Gastrocnemius medialis (tissue), 4 donors: ENCODE measurements around the gene SULT2B1.

Experiments
- POLR2A ChIP-seq, 2 donors: fragments of 450-650 bp; IDR thresholded peaks; one replicate each; pipeline ENCODE4 v1.6.1; 2017; ENCODE audit warnings: antibody characterized with exemption in 2 of 2, mild to moderate bottlenecking in 2 of 2, moderate library complexity in 2 of 2
- TF ChIP-seq, protein P1 (sequence below), 5 experiments: fragments of 450-650 bp in 3 of 5; fragments of 200-600 bp in 2 of 5; sonication (generic) in 2 of 5; IDR thresholded peaks in 4 of 5; conservative IDR thresholded peaks in 1 of 5; 1 replicate in 4 of 5; 2 replicates in 1 of 5; pipeline ENCODE4 v1.5.1; 2016 to 2019; ENCODE audit warnings: antibody characterized with exemption in 5 of 5, mild to moderate bottlenecking in 3 of 5, moderate library complexity in 3 of 5

DNA sequence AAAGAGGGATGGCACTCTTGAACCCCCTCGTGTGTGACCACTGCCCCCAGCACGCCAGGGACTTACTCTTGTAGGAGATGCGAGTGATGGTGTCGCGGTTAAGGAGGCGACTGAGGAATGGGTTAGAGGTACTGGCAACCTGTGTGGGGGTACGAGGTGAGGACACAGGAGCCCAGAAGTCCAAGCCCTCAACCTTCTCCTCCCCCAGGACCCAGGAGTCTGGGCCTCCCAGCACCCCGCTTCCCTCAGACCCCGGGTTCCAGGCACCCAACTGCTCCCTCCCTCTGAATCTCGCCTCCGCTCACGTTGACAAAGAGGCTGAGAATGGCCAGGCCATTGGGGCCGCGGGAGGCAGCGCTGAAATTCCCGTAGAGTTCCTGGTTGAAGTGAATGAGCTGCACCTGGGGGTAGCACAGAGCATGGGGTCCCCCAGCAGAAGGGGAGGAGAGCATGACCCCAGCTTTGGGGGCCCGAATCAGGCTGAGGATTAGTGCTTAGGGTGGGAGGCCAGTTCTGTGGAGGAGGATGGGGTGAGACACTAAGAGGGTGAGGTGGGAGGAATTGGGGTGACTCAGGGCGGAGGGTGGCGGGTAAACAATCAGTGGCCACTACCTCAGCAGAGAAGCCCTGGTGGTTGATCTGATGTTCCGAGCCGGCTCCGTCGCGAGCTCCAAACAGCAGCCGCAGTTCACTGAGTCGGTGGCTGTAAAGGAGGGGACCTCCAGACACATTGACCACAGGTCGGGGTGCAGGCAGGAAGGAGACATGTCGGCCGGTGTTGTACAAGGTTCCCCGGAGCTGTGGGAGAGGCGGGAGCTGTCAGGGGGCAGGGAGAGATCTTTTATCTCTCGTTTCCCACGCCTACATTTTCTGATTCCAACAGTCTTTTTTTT, 87.8 kb downstream of the SULT2B1 start:
- TF ChIP-seq, protein P1, sequence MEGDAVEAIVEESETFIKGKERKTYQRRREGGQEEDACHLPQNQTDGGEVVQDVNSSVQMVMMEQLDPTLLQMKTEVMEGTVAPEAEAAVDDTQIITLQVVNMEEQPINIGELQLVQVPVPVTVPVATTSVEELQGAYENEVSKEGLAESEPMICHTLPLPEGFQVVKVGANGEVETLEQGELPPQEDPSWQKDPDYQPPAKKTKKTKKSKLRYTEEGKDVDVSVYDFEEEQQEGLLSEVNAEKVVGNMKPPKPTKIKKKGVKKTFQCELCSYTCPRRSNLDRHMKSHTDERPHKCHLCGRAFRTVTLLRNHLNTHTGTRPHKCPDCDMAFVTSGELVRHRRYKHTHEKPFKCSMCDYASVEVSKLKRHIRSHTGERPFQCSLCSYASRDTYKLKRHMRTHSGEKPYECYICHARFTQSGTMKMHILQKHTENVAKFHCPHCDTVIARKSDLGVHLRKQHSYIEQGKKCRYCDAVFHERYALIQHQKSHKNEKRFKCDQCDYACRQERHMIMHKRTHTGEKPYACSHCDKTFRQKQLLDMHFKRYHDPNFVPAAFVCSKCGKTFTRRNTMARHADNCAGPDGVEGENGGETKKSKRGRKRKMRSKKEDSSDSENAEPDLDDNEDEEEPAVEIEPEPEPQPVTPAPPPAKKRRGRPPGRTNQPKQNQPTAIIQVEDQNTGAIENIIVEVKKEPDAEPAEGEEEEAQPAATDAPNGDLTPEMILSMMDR (IDR thresholded peaks at IDR 0.05 in 4 of 5, conservative IDR thresholded peaks at IDR 0.05 in 1 of 5) = no peak
- TF ChIP-seq POLR2A (IDR thresholded peaks at IDR 0.05) = no peak
